Mammary epithelial cell (primary cell): ENCODE results near the gene DGLUCY.
"Not testable (repeated sequence)": the region's sequence is repeated elsewhere in the genome, so short reads cannot be mapped to it uniquely, and the experiment has no call there.

ENCODE experiments used
- CTCF ChIP-seq, 2 donors: IDR thresholded peaks in 1 of 2; conservative IDR thresholded peaks in 1 of 2; 2 replicates each; pipeline ENCODE4 v1.5.1; 2011 to 2012; ENCODE audit warnings: inconsistent platforms in 2 of 2, low read length in 2 of 2, mild to moderate bottlenecking in 2 of 2, control low read depth in 1 of 2, low read depth in 1 of 2; ENCODE audit not compliant: insufficient read depth in 1 of 2; ENCODE audit errors: extremely low read depth in 1 of 2
- EZH2 ChIP-seq: IDR thresholded peaks from 2 replicates; pipeline ENCODE4 v1.6.1; 2012; ENCODE audit warnings: low read length, inconsistent platforms, borderline replicate concordance

GRCh38 chr14:91245616-91246015 is 131.7 kb downstream of the DGLUCY start:
- not testable (repeated sequence) for TF ChIP-seq EZH2; CTCF (conservative IDR thresholded peaks at IDR 0.05 in 1 of 2, IDR thresholded peaks at IDR 0.05 in 1 of 2; ENCODE audit: extremely low read depth in 1 of 2, insufficient read depth in 1 of 2, low read depth in 1 of 2, low read length in 2 of 2)
